Pancreas (tissue), 10 donors: ENCODE results near the gene LCORL. TPM values are rescaled to one million over a fixed set of nuclear protein-coding genes. Genes with fewer than 3 reads are reported as not detected.
A peak's percentile ranks its signal among the peaks of the same experiment; 100 is the strongest.

Experiments
- ATAC-seq, 4 donors: fragments of 200-7000 bp; cut with Tn5 transposase; one replicate each; pipeline versions ENCODE4 v1.8.0 to v1.9.1; 2020; ENCODE audit warnings: mild to moderate bottlenecking in 4 of 4, moderate library complexity in 4 of 4
- DNase-seq, 6 donors: peaks; one replicate each; pipeline ENCODE4 v3.0.0-alpha.2; 2020
- FAIRE-seq: peaks from 2 replicates; lab custom pipeline; 2012; peaks lifted over from hg19 to GRCh38; lab: Jason Lieb, UNC
- H3K27ac ChIP-seq, 4 donors: fragments of 200-600 bp; sonication (generic); 1 replicate in 3 of 4; 2 replicates in 1 of 4; pipeline versions ENCODE4 v1.5.0 to v1.8.0; 2020
- H3K27me3 ChIP-seq, 4 donors: fragments of 200-600 bp; one replicate each; pipeline ENCODE4 v1.8.0; 2021
- H3K36me3 ChIP-seq, 3 donors: fragments of 200-600 bp; sonication (generic) in 1 of 3; one replicate each; pipeline versions ENCODE4 v1.5.0 to v1.8.0; 2020 to 2021
- H3K4me1 ChIP-seq, 3 donors: fragments of 200-600 bp; one replicate each; pipeline ENCODE4 v1.8.0; 2021
- H3K4me3 ChIP-seq, 4 donors: fragments of 200-600 bp; sonication (generic) in 2 of 4; one replicate each; pipeline versions ENCODE4 v1.5.0 to v1.8.0; 2020 to 2021
- H3K9me3 ChIP-seq, 4 donors: fragments of 200-600 bp; one replicate each; pipeline ENCODE4 v1.8.0; 2021
- CTCF ChIP-seq, 4 donors: fragments of 200-600 bp; sonication (generic) in 3 of 4; IDR thresholded peaks; one replicate each; pipeline versions ENCODE4 v1.5.0 to v1.8.0; 2021; ENCODE audit warnings: antibody characterized with exemption in 4 of 4
- WGBS, 2 donors: extraction: QIAGEN DNeasy Blood & Tissue Kit; methylation state at CpG; one replicate each; pipeline ENCODE4 v1.1.7; 2013; 5-methylcytosine and 5-hydroxymethylcytosine counted together
- intact Hi-C, 3 donors: fragments of 100-400 bp; cut with DNase I; formaldehyde crosslinking; loops; one replicate each; pipeline versions ENCODE4 v1.11.1 to v1.14.2; 2022
- polyA plus RNA-seq, 2 donors: library from polyadenylated mRNA; stranded (reverse); fragments of 200-250 nt; gene quantifications; one replicate each; pipeline ENCODE4 v1.2.3, GENCODE V29; 2013
- total RNA-seq, 6 donors: library from RNA; stranded (reverse); fragmentation: NEBNext Ultra II Directional in 4 of 6; extraction: Animal tissue kit (Norgen Biotek cat#: 25700) in 4 of 6; gene quantifications; one replicate each; pipeline versions ENCODE4 v1.2.1 to v1.2.4, GENCODE V29; 2021 to 2023
- donor health status: healthy with polysubstance abuse.
- donor health status: DM: no; HTN: no; CAD: no; lungs with moderate emphysema.
- donor health status: DM: no; HTN: no; CAD: no.
- donor health status: control.
- donor health status: control.
- donor health status: Bipolar disorder and iron deficiency.
- donor health status: DM: yes; HTN: yes; CAD: no.
- donor health status: DM: no; HTN: no; CAD: no.
- donor health status: DM: no; HTN: no; CAD: no.
- donor health status: DM: yes; HTN: yes; CAD: no.

LCORL gene
- total and polyA plus RNA-seq, 8 donors = 1.7 to 11.8 (median 5.3) TPM

DNA sequence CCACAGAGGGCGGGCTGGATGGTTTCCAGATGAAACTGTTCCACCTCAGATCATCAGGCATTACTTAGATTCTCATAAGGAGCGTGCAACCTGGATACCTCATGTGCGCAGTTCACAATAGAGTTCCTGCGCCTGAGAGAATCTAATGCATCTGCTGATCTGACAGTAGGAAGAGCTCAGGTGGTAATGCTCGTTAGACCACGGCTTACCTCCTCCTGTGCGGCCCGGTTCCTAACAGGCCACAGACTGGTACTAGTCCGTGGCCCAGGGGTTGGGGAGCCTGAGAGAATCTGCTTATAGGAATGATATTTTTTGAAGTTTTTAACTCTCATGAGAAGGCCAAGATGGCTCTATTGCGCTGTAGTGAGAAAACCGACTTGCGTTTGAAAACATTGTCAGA is 205.4 kb downstream of the LCORL start:
- no peak for TF ChIP-seq CTCF (IDR thresholded peaks at IDR 0.05)
- 94% methylated on average over 12 of the region's 12 CpGs for WGBS, 2 donors
- Histone ChIP-seq H3K9me3 (no peaks in the 10 kb centered on the region), H3K27ac (no peak overlapping the region), H3K4me3 (no peak overlapping the region), H3K36me3 (no peaks in the 10 kb centered on the region), H3K4me1 (peaks cover 0 to 2% (median 0%) of the 10 kb centered on the region in 3 donors), H3K27me3 (no peaks in the 10 kb centered on the region)
- DNase-seq (no peak), FAIRE-seq (no peak), ATAC-seq (no peak)
- intact Hi-C loops = loop anchor here in 2 of 3 donors (10.0 kb wide), 1 partner anchor 779 kb away; no protein-coding TSS in a partner anchor

- DNase-seq (no peak), FAIRE-seq (no peak)
- intact Hi-C loops = loop anchor here in 2 of 3 donors (10.0 kb wide), 1 partner anchor 781 kb away; no protein-coding TSS in a partner anchor
Observed at GRCh38 chr4:17814140-17814539, 207.4 kb downstream of the LCORL start.

GRCh38 chr4:17812801-17813200 is 208.8 kb downstream of the LCORL start:
- Histone ChIP-seq H3K4me3 (no peak overlapping the region), H3K36me3 (no peaks in the 10 kb centered on the region), H3K4me1 (peaks cover 14 to 19% (median 16%) of the 10 kb centered on the region in 3 donors), H3K9me3 (no peaks in the 10 kb centered on the region), H3K27me3 (no peaks in the 10 kb centered on the region), H3K27ac (no peak overlapping the region)
- DNase-seq (no peak), FAIRE-seq (no peak), ATAC-seq (no peak)
- TF ChIP-seq CTCF (IDR thresholded peaks at IDR 0.05) = no peak
- intact Hi-C loops = loop anchor here in 2 of 3 donors (10.0 kb wide), 1 partner anchor 782 kb away; no protein-coding TSS in a partner anchor
- 51 to 54% methylated on average over 3 of the region's 3 CpGs for WGBS, 2 donors

More at GRCh38 chr4:17814140-17814539, 207.4 kb downstream of the LCORL start:
- ATAC-seq = no peak
- Histone ChIP-seq H3K27me3 (no peaks in the 10 kb centered on the region), H3K36me3 (no peaks in the 10 kb centered on the region), H3K9me3 (no peaks in the 10 kb centered on the region), H3K4me3 (no peak overlapping the region), H3K4me1 (peaks cover 2 to 7% (median 4%) of the 10 kb centered on the region in 3 donors), H3K27ac (no peak overlapping the region)
- 80 to 94% methylated on average over 3 of the region's 3 CpGs for WGBS, 2 donors
- TF ChIP-seq CTCF (IDR thresholded peaks at IDR 0.05) = no peak

GRCh38 chr4:17812125-17812524 is 209.4 kb downstream of the LCORL start:
- Histone ChIP-seq H3K36me3 (no peaks in the 10 kb centered on the region), H3K4me1 (peaks cover 17 to 26% (median 21%) of the 10 kb centered on the region in 3 donors), H3K27ac (no peak overlapping the region), H3K27me3 (no peaks in the 10 kb centered on the region), H3K9me3 (no peaks in the 10 kb centered on the region), H3K4me3 (no peak overlapping the region)
- TF ChIP-seq CTCF (IDR thresholded peaks at IDR 0.05) = no peak
- no peak for DNase-seq
- FAIRE-seq = no peak
- intact Hi-C loops = loop anchor here in 2 of 3 donors (10.0 kb wide), 1 partner anchor 783 kb away; no protein-coding TSS in a partner anchor
- WGBS, 2 donors = 18 to 23% methylated on average over 3 of the region's 3 CpGs
- ATAC-seq = no peak

GRCh38 chr4:17811078-17811603 is 210.4 kb downstream of the LCORL start:
- H3K27ac ChIP-seq = no peak overlapping the region
- peak overlapping the region; percentile 41 to 81 (median 62) for H3K4me3 ChIP-seq
- intact Hi-C loops = loop anchor here in 2 of 3 donors (10.0 kb wide), 1 partner anchor 784 kb away; no protein-coding TSS in a partner anchor
- 1 to 2% methylated on average over 48 of the region's 48 CpGs for WGBS, 2 donors
- H3K27me3 ChIP-seq = no peaks in the 10 kb centered on the region
- FAIRE-seq (no peak), ATAC-seq (peak in 3 of 4 donors; percentile 2 to 11 (median 7)), DNase-seq (no peak)
- H3K9me3 ChIP-seq = no peaks in the 10 kb centered on the region
- no peak for TF ChIP-seq CTCF (IDR thresholded peaks at IDR 0.05)
- peaks cover 17 to 31% (median 26%) of the 10 kb centered on the region in 3 donors for H3K4me1 ChIP-seq
- H3K36me3 ChIP-seq = no peaks in the 10 kb centered on the region
